Right renal pelvis (tissue), 4 donors: ENCODE data around the gene TIRAP. TPM values are rescaled to one million over a fixed set of nuclear protein-coding genes. Genes with fewer than 3 reads are reported as not detected.
"Not testable (repeated sequence)": the region's sequence is repeated elsewhere in the genome, so short reads cannot be mapped to it uniquely, and the experiment has no call there.

Source experiments
- DNase-seq, 4 donors: peaks; one replicate each; pipeline ENCODE4 v3.0.0-alpha.2; 2013; ENCODE audit warnings: low read depth in 4 of 4, low spot score in 3 of 4, missing footprints in 1 of 4
- polyA plus RNA-seq, 4 donors: library from polyadenylated mRNA; unstranded; fragments of 120-200 nt; gene quantifications; one replicate each; pipeline ENCODE4 v1.2.1, GENCODE V29; 2013; ENCODE audit not compliant: insufficient read length in 4 of 4

The TIRAP gene
- polyA plus RNA-seq, 4 donors = 10.5 to 13.3 (median 11.3) TPM

- DNase-seq = no peak
Observed at GRCh38 chr11:126282361-126282735, 545 bp upstream of the TIRAP start.

DNA sequence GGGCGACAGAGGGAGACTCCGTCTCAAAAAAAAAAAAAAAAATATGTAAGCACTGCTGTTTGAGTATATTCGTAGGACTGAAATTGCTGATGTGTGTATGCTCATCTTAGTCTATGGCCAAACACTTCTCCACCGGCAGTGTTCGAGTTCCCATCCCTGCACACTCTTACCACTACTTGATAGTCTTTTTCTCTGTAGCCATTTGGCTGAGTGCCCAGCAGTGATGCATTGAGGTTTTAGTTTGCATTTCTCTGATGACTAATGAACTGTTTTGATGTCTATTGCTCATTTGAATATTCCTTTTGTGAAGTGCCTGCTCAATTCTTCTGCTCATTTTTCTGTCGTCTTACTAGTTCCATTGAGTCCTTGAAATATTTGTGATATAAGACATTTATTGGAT lies 1.9 kb downstream of the TIRAP start:
- no peak for DNase-seq

DNA sequence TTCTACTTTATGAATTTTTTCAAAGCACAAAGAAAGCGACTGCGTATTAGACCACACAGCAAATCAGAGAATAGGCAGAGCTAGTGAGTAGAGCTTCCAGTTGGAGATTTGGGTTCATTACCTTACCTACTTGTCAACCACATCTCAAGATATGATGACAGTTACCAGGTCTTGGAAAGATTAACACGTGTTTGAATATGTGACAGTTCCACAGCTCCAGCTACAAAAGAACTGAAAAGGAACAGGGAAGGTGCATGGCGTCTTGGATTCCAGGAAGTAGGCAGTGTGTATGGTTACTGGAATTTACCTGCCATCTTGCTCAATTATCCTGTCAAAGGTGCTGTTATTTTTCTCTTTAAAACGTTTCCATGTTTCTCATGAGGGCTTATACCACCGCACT lies 5.3 kb downstream of the TIRAP start:
- no peak for DNase-seq

DNA sequence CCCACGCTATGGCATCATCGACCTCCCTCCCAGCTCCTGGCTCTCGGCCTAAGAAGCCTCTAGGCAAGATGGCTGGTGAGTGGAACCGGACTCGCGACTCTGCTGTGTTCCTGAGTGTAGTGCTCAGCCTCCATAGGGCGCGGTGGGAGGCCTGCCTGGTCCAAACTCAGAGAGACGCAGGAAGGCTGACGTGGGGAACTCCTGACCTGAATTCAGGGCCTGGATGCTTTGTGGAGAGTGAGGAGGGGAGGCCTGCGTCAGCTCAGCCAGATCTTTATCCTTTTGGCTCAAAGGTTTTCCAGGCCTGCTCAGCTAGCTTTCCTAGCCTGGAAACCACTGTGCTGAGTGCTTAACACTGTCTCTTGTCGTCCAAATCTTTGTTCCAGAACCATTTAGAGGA lies 8.0 kb downstream of the TIRAP start:
- no peak for DNase-seq

- no peak for DNase-seq
Observed at GRCh38 chr11:126293726-126294125, 10.8 kb downstream of the TIRAP start.

DNA sequence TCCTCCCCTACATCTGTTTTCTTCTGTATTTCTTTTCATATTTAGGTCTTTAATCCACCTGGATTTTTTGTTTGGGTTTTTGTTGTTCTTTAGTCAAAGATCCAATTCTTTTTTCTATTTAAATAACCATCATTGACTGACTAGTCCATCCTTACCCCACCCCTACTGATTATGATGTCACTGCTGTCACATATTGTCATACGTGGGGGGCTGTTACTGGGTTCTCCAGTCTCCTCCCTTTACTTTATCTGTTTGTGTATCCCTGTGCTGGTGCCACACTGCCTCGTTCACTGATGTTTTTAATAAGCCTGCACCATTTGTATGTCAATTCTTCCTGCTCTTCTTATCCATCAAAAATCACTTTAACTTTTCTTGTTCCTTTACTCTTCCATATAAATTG lies 14.1 kb downstream of the TIRAP start:
- no peak for DNase-seq

GRCh38 chr11:126303623-126304456 lies 20.9 kb downstream of the TIRAP start, which contains the start of gene DCPS:
TSS of gene DCPS (plus strand) at chr11:126304060. CDS start at chr11:126304081, 21 bp downstream.
- peak in 3 of 4 donors; percentile 80 to 91 (median 85) for DNase-seq

DNA sequence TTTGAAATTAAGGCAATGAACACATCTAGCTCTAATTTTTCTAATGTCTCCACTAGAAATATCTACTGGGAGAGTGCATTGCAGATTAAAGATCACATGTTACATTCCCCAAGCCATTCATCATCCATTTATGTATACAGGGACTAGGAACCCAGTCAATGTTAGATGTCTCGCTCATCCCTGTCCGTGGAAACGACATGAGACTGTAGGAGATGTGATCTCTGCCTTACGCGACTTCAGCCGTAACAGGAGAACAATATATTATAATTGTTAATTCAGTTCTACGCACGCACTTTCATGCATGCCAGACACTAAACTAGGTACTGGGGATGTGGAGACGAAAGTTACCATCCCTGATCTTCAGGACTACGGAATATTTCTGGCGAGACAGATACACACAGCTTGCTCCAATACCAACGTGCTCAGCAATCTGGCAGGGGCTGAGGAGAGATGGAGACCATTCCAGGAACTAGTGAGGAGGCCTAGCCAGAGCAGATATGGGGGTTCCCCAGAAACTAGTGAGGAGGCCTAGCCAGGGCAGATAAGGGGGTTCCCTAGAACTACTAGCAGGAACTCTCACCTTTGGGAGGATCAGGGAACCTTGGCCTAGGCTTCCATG lies 21.7 kb downstream of the TIRAP start:
- no peak for DNase-seq

DNA sequence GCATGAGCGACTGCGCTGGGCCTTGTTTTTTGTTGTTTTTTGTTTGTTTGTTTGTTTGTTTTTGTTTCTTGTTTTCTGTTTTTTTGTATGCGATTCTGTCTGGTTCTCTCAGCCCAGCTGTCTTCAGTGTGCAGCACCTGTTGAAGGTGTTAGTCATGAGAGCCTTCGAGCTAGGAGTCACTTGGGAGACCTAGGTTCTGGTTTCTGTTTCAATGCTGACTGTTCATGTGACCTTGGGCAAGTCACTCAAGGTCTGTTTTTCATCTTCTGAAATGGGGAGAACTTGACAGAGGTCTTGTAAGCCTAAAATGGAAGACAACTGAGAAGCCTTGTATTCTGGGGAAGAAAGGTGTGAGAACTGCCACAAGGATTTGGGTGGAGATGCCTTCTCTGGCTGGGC lies 22.8 kb downstream of the TIRAP start:
- no peak for DNase-seq

- DNase-seq = no peak
Observed at GRCh38 chr11:126307706-126308105, 24.8 kb downstream of the TIRAP start.

- DNase-seq = no peak
Observed at GRCh38 chr11:126308271-126308671, 25.4 kb downstream of the TIRAP start.

DNA sequence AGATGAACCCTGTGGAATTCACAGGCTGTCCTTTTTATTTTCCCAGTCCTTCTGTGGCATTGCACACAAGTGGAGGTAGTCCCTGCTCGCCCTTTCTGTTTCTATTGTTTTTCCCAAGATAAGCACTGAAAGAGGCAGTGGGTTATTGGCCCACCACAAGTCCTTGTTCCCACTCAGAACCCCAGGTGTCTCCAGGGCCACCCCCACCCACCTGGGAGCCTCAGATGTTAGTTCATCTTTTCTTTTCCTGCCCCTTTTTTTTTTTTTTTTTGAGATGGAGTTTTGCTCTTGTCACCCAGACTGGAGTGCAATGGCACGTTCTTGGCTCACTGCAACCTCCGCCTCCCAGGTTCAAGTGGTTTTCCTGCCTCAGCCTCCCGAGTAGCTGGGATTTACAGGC lies 25.9 kb downstream of the TIRAP start:
- DNase-seq = not testable (repeated sequence)

- peak in 3 of 4 donors; percentile 63 to 72 (median 69) for DNase-seq
Observed at GRCh38 chr11:126310200-126310991, 27.5 kb downstream of the TIRAP start.

DNA sequence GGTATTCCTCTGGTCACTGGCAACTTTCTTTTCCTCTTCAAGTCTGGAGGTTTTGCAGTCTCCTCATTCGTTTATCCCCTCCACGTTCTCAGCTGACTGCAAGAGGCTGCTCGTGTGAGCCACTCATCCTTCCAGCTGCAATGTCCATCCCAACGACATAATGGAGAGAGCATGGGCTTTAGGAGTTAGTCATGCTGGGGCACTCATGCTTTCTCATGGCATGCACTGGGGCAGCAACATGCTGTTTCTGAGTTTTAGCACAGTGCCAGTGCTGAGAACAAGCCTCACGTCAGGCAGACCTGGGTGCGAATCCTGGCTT lies 28.1 kb downstream of the TIRAP start:
- DNase-seq = no peak

- no peak for DNase-seq
Observed at GRCh38 chr11:126311401-126312291, 28.8 kb downstream of the TIRAP start.

DNA sequence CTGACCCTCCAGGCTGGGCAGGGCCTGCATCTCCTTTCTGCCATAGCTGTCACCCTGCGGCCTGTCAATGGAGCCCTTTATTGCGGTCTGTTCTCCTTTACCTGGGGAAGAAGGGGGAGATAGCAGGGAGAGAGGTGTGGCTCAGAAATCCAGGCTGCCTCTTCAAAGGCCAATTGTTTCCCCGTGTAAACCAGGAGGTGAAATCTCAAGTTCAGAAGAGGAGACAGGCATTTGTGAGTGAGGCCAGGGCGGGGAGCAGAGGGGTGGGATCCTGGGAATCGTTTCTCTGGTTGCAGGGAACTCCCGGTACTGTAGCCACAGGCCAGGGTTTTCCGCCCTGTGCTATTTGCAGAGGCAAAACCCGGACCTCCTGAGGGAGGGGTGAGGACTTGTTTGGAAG lies 30.1 kb downstream of the TIRAP start:
- no peak for DNase-seq

DNA sequence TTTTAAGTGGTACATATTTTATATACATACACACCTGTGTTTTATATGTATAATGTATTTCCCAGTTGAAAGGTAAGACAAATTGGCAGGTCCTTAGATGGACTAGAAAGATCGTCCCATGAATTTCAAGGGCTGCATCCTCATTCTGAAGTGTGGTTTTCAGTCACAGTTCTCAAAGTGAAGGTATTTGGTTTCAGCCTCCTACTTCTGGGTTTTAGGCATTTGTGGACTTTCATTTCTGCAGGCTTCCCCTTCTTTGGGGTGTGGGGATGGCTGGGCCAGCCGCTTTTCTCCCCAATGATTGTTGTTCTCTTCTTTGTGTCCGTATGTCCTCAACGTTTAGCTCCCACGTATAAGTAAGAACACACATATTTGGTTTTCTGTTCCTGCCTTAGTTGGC lies 30.9 kb downstream of the TIRAP start:
- DNase-seq = no peak

GRCh38 chr11:126317432-126317755 lies 34.5 kb downstream of the TIRAP start:
- no peak for DNase-seq

DNA sequence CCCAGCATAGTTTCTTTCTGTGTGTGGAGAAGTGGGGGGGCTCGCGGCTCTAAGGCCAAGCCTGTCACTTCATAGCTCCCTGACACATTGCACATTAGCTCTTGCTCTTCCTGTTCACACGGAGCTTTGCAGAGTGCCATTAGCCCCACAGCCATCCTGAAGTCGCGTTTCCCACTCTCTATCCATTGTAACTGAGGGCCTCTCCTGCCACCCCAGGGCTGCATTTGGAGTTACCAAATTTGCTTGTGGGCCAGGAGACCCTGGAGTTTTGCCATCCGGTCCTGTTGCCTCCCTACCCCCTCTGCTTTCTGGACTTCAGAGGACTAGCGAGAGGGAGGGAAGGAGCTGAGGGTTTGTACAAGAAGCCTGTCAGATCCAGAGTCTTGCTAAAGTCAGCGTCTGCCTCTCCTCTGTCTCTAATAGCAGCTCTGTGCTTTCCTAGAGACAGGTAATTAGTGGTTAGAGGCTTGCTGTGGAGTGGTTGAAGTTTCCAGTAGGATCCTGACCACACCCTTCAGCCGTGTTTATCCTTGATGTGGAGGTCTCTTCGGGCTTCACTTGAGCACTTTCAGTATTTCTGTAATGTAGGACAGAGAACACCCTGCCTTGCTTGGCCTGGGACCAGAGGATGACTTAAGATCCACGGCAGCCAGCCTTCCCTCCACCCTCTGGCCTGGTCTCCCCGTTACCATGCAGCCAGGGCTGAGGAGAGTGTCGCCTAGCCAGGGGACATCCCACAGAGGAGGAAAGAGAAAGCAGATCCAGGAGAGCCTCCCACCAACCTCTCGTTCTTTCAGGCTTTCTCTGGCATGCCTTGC lies 35.1 kb downstream of the TIRAP start:
- DNase-seq = no peak
